Fibroblast of the aortic adventitia (primary cell): ENCODE measurements around the gene MASP2. TPM values are rescaled to one million over a fixed set of nuclear protein-coding genes. Genes with fewer than 3 reads are reported as not detected.
A peak's percentile ranks its signal among the peaks of the same experiment; 100 is the strongest.
"Not testable (repeated sequence)": the region's sequence is repeated elsewhere in the genome, so short reads cannot be mapped to it uniquely, and the experiment has no call there.

Experiments used
- DNase-seq: peaks from one replicate; pipeline ENCODE4 v3.0.0-alpha.2; 2010; ENCODE audit warnings: low read depth
- H3K4me3 ChIP-seq: 2 replicates; pipeline ENCODE4 v1.5.1; 2011; ENCODE audit warnings: low read depth, mild to moderate bottlenecking, control low read depth, low read length, moderate library complexity
- total RNA-seq: library from RNA; depleted of rRNA; stranded (reverse); fragments of >200 nt; gene quantifications from 2 replicates; pipeline ENCODE4 v1.2.3, GENCODE V29; 2012; ENCODE audit warnings: low replicate concordance
- TF ChIP-seq, protein P1 (sequence below): IDR thresholded peaks from 2 replicates; pipeline ENCODE4 v1.5.1; 2011; ENCODE audit warnings: mild to moderate bottlenecking, low read length, control low read depth, inconsistent platforms; ENCODE audit not compliant: insufficient read depth

The MASP2 gene
- total RNA-seq, 1 donor = not detected

DNA sequence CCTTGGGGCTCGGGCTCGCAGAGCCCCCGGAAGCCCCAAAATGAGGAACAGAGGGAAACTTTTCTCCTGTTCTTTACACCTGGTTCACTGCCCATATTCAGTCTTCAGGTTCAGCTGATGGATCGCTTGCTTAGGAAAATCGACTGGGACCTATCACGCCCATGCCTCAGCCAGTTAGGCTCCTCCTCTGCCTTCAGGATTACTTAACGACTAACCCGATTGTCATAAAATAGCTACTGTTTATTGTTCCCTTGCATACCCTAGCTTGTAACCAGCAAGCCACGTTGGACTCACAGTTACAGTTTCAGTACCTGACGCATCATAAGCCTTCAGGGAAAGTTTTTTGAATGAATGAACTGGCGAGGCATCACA, 33.9 kb downstream of the MASP2 start:
- peak overlapping the region; percentile 92 for H3K4me3 ChIP-seq
- DNase-seq = peak; percentile 26
- TF ChIP-seq, protein P1, sequence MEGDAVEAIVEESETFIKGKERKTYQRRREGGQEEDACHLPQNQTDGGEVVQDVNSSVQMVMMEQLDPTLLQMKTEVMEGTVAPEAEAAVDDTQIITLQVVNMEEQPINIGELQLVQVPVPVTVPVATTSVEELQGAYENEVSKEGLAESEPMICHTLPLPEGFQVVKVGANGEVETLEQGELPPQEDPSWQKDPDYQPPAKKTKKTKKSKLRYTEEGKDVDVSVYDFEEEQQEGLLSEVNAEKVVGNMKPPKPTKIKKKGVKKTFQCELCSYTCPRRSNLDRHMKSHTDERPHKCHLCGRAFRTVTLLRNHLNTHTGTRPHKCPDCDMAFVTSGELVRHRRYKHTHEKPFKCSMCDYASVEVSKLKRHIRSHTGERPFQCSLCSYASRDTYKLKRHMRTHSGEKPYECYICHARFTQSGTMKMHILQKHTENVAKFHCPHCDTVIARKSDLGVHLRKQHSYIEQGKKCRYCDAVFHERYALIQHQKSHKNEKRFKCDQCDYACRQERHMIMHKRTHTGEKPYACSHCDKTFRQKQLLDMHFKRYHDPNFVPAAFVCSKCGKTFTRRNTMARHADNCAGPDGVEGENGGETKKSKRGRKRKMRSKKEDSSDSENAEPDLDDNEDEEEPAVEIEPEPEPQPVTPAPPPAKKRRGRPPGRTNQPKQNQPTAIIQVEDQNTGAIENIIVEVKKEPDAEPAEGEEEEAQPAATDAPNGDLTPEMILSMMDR = no peak

- DNase-seq = peak; percentile 88
- TF ChIP-seq, protein P1 = no peak
- peak within 1 kb of the TSS; percentile 92 for H3K4me3 ChIP-seq
These were observed 34.5 kb downstream of the MASP2 start, which contains the start of gene TARDBP for GRCh38 chr1:11012260-11013159. Gene TARDBP, plus strand, starts transcription at chr1:11012654. Its CDS starts 1,074 bp downstream, at chr1:11013728.

GRCh38 chr1:11000526-11000925, 46.5 kb downstream of the MASP2 start:
- TF ChIP-seq, protein P1 = no peak
- no peak for DNase-seq
- no peak overlapping the region for H3K4me3 ChIP-seq

- TF ChIP-seq, protein P1 = no peak
- H3K4me3 ChIP-seq = no peak overlapping the region
These were observed 50.9 kb downstream of the MASP2 start for GRCh38 chr1:10996100-10996499.

DNA sequence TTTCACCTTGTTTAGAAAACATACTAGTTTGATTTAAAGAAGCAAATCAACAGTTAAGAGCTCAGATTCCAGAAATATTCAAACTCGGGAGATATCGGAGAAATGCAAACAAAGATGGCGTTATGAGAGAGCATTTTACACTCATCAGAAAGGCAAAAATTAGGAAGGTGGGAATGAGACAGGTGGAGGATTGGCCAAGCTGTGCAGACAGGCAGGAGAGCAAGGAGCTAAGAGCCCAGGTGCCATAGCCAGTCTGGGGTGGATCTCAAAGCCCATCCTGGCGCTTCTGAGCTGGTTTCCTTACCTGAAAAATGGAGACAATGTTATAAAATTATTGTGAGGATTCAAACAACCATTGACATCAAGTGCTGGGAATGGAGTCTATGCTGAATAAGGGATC, 54.2 kb downstream of the MASP2 start:
- TF ChIP-seq, protein P1 = no peak
- no peak overlapping the region for H3K4me3 ChIP-seq
- DNase-seq = no peak

More at GRCh38 chr1:10996100-10996499, 50.9 kb downstream of the MASP2 start:
- DNase-seq = no peak

- not testable (repeated sequence) for H3K4me3 ChIP-seq, DNase-seq
These were observed 55.0 kb downstream of the MASP2 start for GRCh38 chr1:10992004-10992403.

GRCh38 chr1:10990828-10991227, 56.2 kb downstream of the MASP2 start:
- TF ChIP-seq, protein P1 = no peak
- no peak for DNase-seq
- H3K4me3 ChIP-seq = no peak overlapping the region

DNA sequence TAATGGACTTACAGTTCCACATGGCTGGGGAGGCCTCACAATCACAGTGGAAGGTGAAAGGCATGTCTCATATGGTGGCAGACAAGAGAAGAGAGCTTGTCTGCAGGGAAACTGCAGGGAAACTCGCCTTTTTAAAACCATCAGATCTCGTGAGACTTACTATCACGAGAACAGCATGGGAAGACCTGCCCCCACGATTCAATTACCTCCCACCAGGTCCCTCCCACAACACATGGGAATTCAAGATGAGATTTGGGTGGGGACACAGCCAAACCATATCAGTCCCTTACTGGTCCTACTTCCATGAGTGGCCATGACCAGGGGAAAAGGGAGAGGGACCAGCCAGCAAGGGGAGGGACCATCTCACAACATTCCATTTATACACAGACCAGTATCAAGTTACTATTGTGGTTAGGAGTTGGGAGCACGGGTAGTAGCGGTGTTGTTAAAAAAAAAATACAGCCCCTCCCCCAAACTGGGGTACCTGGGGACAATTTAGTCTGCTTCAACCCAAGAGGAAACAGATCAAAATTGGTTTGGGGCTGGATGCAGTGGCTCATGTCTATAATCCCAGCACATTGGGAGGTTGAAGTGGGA, 57.0 kb downstream of the MASP2 start:
- H3K4me3 ChIP-seq, DNase-seq: not testable (repeated sequence)
